CD4-positive, alpha-beta T cell treated with Interleukin-21 for 1 hour (primary cell): ENCODE results near the gene PGLYRP2.

ENCODE experiments used
- DNase-seq: peaks from one replicate; pipeline ENCODE4 v3.0.0-alpha.2; 2020

Gene PGLYRP2

GRCh38 chr19:15438577-15438976 is 40.7 kb downstream of the PGLYRP2 start:
- DNase-seq: no peak

GRCh38 chr19:15438124-15438496 is 41.2 kb downstream of the PGLYRP2 start:
- no peak for DNase-seq

GRCh38 chr19:15437355-15438123 is 41.8 kb downstream of the PGLYRP2 start:
- DNase-seq: no peak

GRCh38 chr19:15436826-15437110 is 42.5 kb downstream of the PGLYRP2 start:
- DNase-seq: no peak

- DNase-seq: no peak
Observed at GRCh38 chr19:15436012-15436825, 43.1 kb downstream of the PGLYRP2 start.

GRCh38 chr19:15433519-15434069 is 45.7 kb downstream of the PGLYRP2 start:
- no peak for DNase-seq

- peak; percentile 93 for DNase-seq
Observed at GRCh38 chr19:15432629-15433518, 46.4 kb downstream of the PGLYRP2 start.

- DNase-seq: no peak
Observed at GRCh38 chr19:15432018-15432494, 47.2 kb downstream of the PGLYRP2 start.

- DNase-seq: no peak
Observed at GRCh38 chr19:15431396-15432017, 47.8 kb downstream of the PGLYRP2 start.

- no peak for DNase-seq
Observed at GRCh38 chr19:15430526-15431120, 48.7 kb downstream of the PGLYRP2 start.

- no peak for DNase-seq
Observed at GRCh38 chr19:15429825-15430467, 49.4 kb downstream of the PGLYRP2 start.

- no peak for DNase-seq
Observed at GRCh38 chr19:15428956-15429824, 50.1 kb downstream of the PGLYRP2 start.

GRCh38 chr19:15427991-15428471 is 51.3 kb downstream of the PGLYRP2 start:
- no peak for DNase-seq

- no peak for DNase-seq
Observed at GRCh38 chr19:15427350-15427700, 52.0 kb downstream of the PGLYRP2 start.

- no peak for DNase-seq
Observed at GRCh38 chr19:15426485-15427349, 52.6 kb downstream of the PGLYRP2 start.

- DNase-seq: no peak
Observed at GRCh38 chr19:15425321-15425950, 53.9 kb downstream of the PGLYRP2 start.

GRCh38 chr19:15424692-15425272 is 54.5 kb downstream of the PGLYRP2 start:
- no peak for DNase-seq

- no peak for DNase-seq
Observed at GRCh38 chr19:15424121-15424520, 55.2 kb downstream of the PGLYRP2 start.
